GM12892 (cell line): ENCODE data around the gene SREBF1.

ENCODE experiments used
- DNase-seq: peaks from one replicate; pipeline ENCODE4 v3.0.0; 2011; ENCODE audit not compliant: insufficient read length
- FAIRE-seq: peaks from 2 replicates; lab custom pipeline; 2011; peaks lifted over from hg19 to GRCh38; lab: Jason Lieb, UNC
- POLR2A ChIP-seq: IDR thresholded peaks from 2 replicates; pipeline ENCODE4 v1.6.1; 2011; ENCODE audit warnings: low read depth, low read length, control low read depth
- POLR2AphosphoS5 ChIP-seq: IDR thresholded peaks from 2 replicates; pipeline ENCODE4 v1.6.1; 2011; ENCODE audit warnings: low read depth, low read length, control low read depth
- TAF1 ChIP-seq: IDR thresholded peaks from 2 replicates; pipeline ENCODE4 v1.6.1; 2011; ENCODE audit warnings: low read depth, mild to moderate bottlenecking, control low read depth, low read length, borderline replicate concordance

SREBF1 gene

GRCh38 chr17:17872547-17873345, 36.0 kb upstream of the SREBF1 start:
- FAIRE-seq (no peak), DNase-seq (no peak)
- TF ChIP-seq TAF1 (no peak), POLR2AphosphoS5 (no peak), POLR2A (no peak)

GRCh38 chr17:17871913-17872312, 35.1 kb upstream of the SREBF1 start:
- DNase-seq (no peak), FAIRE-seq (no peak)
- TF ChIP-seq POLR2A (no peak), POLR2AphosphoS5 (no peak)

- FAIRE-seq = no peak
- DNase-seq = no peak
- no peak for TF ChIP-seq TAF1
These were observed 33.5 kb upstream of the SREBF1 start for GRCh38 chr17:17870247-17870646.

- no peak for FAIRE-seq
- no peak for TF ChIP-seq POLR2A
- TF ChIP-seq POLR2AphosphoS5 = no peak
- no peak for TF ChIP-seq TAF1
- no peak for DNase-seq
These were observed 32.1 kb upstream of the SREBF1 start for GRCh38 chr17:17868641-17869522.

GRCh38 chr17:17866897-17867296, 30.1 kb upstream of the SREBF1 start:
- TF ChIP-seq TAF1 (no peak), POLR2AphosphoS5 (no peak), POLR2A (no peak)
- FAIRE-seq = no peak
- DNase-seq = no peak

- FAIRE-seq = no peak
- TF ChIP-seq POLR2AphosphoS5 (no peak), POLR2A (no peak), TAF1 (no peak)
- no peak for DNase-seq
These were observed 29.6 kb upstream of the SREBF1 start for GRCh38 chr17:17866425-17866824.

- FAIRE-seq (peak; percentile 46), DNase-seq (no peak)
- TF ChIP-seq POLR2A = no peak
- TF ChIP-seq TAF1 = no peak
- no peak for TF ChIP-seq POLR2AphosphoS5
These were observed 28.2 kb upstream of the SREBF1 start for GRCh38 chr17:17865035-17865434.

- FAIRE-seq (no peak), DNase-seq (no peak)
- no peak for TF ChIP-seq POLR2A
- no peak for TF ChIP-seq POLR2AphosphoS5
- TF ChIP-seq TAF1 = no peak
These were observed 24.0 kb upstream of the SREBF1 start for GRCh38 chr17:17860766-17861107.

- TF ChIP-seq POLR2A (no peak), POLR2AphosphoS5 (no peak), TAF1 (no peak)
- FAIRE-seq (peak; percentile 99), DNase-seq (peak; percentile 90)
These were observed 23.4 kb upstream of the SREBF1 start for GRCh38 chr17:17859909-17860765.

GRCh38 chr17:17857496-17857895, 20.7 kb upstream of the SREBF1 start:
- no peak for DNase-seq
- no peak for TF ChIP-seq POLR2A
- TF ChIP-seq TAF1 = no peak
- TF ChIP-seq POLR2AphosphoS5 = no peak
- no peak for FAIRE-seq

- DNase-seq = no peak
- no peak for FAIRE-seq
These were observed 19.6 kb upstream of the SREBF1 start for GRCh38 chr17:17856386-17856785.

More at GRCh38 chr17:17856386-17856785, 19.6 kb upstream of the SREBF1 start:
- no peak for TF ChIP-seq POLR2AphosphoS5
- TF ChIP-seq POLR2A = no peak
- TF ChIP-seq TAF1 = no peak
